ENCODE measurements around the gene RPL31. TPM values are rescaled to one million over a fixed set of nuclear protein-coding genes. Genes with fewer than 3 reads are reported as not detected.

RPL31 gene
- total RNA-seq, 1 experiment from 2014 or later: 1,893 TPM

GRCh38 chr2:100980046-100980445, 22.0 kb upstream of the RPL31 start:
- Histone ChIP-seq H4K5ac (ENCODE audit: insufficient read length, low read depth, low read length) (no peak overlapping the region), H2BK5ac (ENCODE audit: insufficient read length, low read length) (no peak overlapping the region), H3K79me1 (ENCODE audit: insufficient read depth, low read depth, low read length, poor library complexity, severe bottlenecking) (no peaks in the 10 kb centered on the region), H4K8ac (replicated peaks; ENCODE audit: insufficient read length, low read depth, low read length) (no peak overlapping the region), H3T11ph (ENCODE audit: low read length) (no peak overlapping the region), H3K4ac (ENCODE audit: low read depth, low read length) (no peak overlapping the region), H3K23ac (ENCODE audit: insufficient read length, low read depth, low read length) (no peak overlapping the region), H3K4me2 (ENCODE audit: insufficient read depth, insufficient read length, low read length) (no peak overlapping the region), H3K79me2 (ENCODE audit: insufficient read depth, low read length) (no peaks in the 10 kb centered on the region), H3K27me3 (ENCODE audit: insufficient read depth, low read length) (no peaks in the 10 kb centered on the region), H2BK12ac (ENCODE audit: insufficient read length, low read depth, low read length) (no peak overlapping the region), H3K9ac (ENCODE audit: extremely low read depth, insufficient read length, low read length) (no peak overlapping the region), H4K91ac (ENCODE audit: insufficient read length, low read depth, low read length) (no peak overlapping the region), H3K18ac (ENCODE audit: insufficient read length, low read depth, low read length) (no peak overlapping the region), H2BK15ac (ENCODE audit: low read depth, low read length) (no peak overlapping the region), H3K9me3 (ENCODE audit: control insufficient read depth, low read depth, low read length) (no peaks in the 10 kb centered on the region), H3K14ac (ENCODE audit: insufficient read depth, low read length) (no peak overlapping the region), H2AFZ (ENCODE audit: low read length) (no peak overlapping the region), H3K56ac (ENCODE audit: insufficient read length, low read depth, low read length) (no peak overlapping the region), H3K23me2 (ENCODE audit: insufficient read length, low read depth, low read length, poor library complexity, severe bottlenecking) (no peaks in the 10 kb centered on the region), H2BK20ac (ENCODE audit: low read depth, low read length, poor library complexity, severe bottlenecking) (no peak overlapping the region), H3K4me1 (ENCODE audit: insufficient read depth, low read length) (no peaks in the 10 kb centered on the region), H3K27ac (ENCODE audit: insufficient read length, low read depth, low read length) (no peak overlapping the region), H4K20me1 (ENCODE audit: control insufficient read depth, insufficient read depth, insufficient read length) (peaks cover 5% of the 10 kb centered on the region), H2AK5ac (ENCODE audit: insufficient read length, low read length) (no peak overlapping the region), H2BK120ac (ENCODE audit: low read depth, low read length, poor library complexity, severe bottlenecking) (no peak overlapping the region)
- H3K4me1 Mint-ChIP-seq: peaks cover 16% of the 10 kb centered on the region in 2 experiments
- H3K36me3 Mint-ChIP-seq (ENCODE audit: insufficient read depth in 1 of 3, low read depth in 3 of 3): no peaks in the 10 kb centered on the region
- no peak overlapping the region for H3K4me3 Mint-ChIP-seq
- 100% methylated on average over 1 of the region's 12 CpGs for WGBS (ENCODE audit: extremely low coverage, insufficient read length, low lambda C conversion rate)
- TF ChIP-seq, protein P1, sequence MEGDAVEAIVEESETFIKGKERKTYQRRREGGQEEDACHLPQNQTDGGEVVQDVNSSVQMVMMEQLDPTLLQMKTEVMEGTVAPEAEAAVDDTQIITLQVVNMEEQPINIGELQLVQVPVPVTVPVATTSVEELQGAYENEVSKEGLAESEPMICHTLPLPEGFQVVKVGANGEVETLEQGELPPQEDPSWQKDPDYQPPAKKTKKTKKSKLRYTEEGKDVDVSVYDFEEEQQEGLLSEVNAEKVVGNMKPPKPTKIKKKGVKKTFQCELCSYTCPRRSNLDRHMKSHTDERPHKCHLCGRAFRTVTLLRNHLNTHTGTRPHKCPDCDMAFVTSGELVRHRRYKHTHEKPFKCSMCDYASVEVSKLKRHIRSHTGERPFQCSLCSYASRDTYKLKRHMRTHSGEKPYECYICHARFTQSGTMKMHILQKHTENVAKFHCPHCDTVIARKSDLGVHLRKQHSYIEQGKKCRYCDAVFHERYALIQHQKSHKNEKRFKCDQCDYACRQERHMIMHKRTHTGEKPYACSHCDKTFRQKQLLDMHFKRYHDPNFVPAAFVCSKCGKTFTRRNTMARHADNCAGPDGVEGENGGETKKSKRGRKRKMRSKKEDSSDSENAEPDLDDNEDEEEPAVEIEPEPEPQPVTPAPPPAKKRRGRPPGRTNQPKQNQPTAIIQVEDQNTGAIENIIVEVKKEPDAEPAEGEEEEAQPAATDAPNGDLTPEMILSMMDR (conservative IDR thresholded peaks at IDR 0.05): no peak
- H3K27ac Mint-ChIP-seq: no peak overlapping the region
- no peaks in the 10 kb centered on the region; a peak in 1 of 5 replicates for H3K9me3 Mint-ChIP-seq
- peaks cover 2% of the 10 kb centered on the region; the same call in 1 of the 2 replicates for H3K27me3 Mint-ChIP-seq (ENCODE audit: low read depth)
- DNase-seq: no peak
